HUES48 (cell line): ENCODE measurements around the gene TARBP2.

ENCODE experiments used
- H3K27ac ChIP-seq: one replicate; pipeline ENCODE4 v1.7.0; 2013; ENCODE audit warnings: low read depth, low read length, inconsistent platforms
- H3K27me3 ChIP-seq: 2 replicates; pipeline ENCODE4 v1.6.1; 2013; ENCODE audit warnings: mild to moderate bottlenecking, low read length; ENCODE audit not compliant: control insufficient read depth, insufficient read depth
- H3K36me3 ChIP-seq: 2 replicates; pipeline ENCODE4 v1.6.1; 2013; ENCODE audit warnings: low read length; ENCODE audit not compliant: control insufficient read depth, insufficient read depth
- H3K4me1 ChIP-seq: 2 replicates; pipeline ENCODE4 v1.6.1; 2013; ENCODE audit warnings: mild to moderate bottlenecking, low read length; ENCODE audit not compliant: control insufficient read depth, insufficient read depth
- H3K4me3 ChIP-seq: 2 replicates; pipeline ENCODE4 v1.5.1; 2013; ENCODE audit warnings: mild to moderate bottlenecking, low read depth, low read length
- H3K9ac ChIP-seq: 2 replicates; pipeline ENCODE4 v1.6.1; 2013; ENCODE audit warnings: mild to moderate bottlenecking, low read depth, low read length, moderate library complexity
- H3K9me3 ChIP-seq: 2 replicates; pipeline ENCODE4 v1.6.1; 2013; ENCODE audit warnings: low read length; ENCODE audit not compliant: control insufficient read depth, insufficient read depth

Gene TARBP2

DNA sequence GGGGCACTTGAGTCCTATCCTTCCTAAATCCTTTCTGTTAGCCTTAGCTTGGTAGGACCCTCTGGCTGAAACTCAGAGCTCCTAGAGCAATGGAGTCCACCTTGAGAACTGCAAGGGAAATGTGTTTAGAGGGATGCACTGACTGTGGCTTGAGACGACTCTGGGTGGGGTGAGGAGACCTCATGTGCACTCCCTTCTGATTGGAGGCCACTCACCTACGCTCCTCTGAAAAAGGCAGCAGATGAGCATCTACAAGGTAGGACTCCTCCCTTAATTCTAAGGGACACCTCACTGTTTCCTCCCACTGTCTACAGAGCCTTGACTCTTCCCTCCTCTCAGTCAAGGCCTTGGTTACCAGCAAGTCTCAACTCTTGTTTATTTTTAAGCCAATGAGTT, 2.9 kb upstream of the TARBP2 start:
- Histone ChIP-seq H3K4me1 (peaks cover 50% of the 10 kb centered on the region), H3K9me3 (no peaks in the 10 kb centered on the region), H3K27me3 (no peaks in the 10 kb centered on the region), H3K4me3 (peak overlapping the region; percentile 85), H3K9ac (no peak overlapping the region), H3K36me3 (no peaks in the 10 kb centered on the region), H3K27ac (peak overlapping the region; percentile 62)

DNA sequence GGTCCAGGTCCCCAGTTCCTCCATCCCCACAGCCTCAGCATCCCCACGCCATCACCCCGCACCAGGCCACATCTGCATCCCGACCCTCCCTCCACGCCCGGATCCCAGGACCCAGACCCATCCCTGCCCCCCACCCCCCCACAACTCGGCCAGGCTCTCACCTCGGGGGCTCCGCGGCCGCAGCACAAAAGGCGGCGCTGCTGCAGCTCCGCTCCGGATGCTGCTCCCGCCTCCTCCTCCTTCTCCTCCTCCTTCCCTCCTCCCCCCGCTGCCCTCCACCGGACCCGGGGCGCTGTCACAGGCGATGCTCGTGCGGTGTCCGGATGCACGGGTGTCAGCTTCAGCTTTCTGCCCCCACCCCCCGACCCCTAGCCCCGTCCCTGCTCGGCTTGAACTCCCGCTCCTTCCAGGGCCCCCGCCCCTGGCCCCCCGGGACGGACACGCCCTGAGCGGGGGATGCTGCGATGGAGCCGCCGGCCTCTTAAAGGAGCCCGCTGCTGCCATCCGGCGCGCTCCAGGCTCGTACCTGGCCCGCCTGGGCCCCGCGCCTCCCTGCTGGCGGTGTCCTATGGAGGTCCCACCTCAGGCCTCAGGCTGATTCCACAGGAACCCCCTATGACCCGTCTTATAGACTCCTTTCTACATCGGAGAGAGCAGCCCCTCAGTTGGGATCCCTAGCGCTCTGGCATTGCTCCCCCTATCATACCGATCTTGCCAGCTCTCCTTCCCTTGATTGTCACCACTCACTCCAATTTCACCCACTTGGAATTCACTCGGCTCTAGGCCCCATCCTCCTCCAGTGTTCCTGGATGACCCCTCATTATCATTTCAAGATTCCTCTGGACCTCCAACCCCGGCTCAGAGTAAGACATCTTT, 1.6 kb upstream of the TARBP2 start, which contains the start of gene MAP3K12:
TSS of gene MAP3K12 (minus strand) at position 193 of the 876 bp plus-strand sequence. CDS start 12,067 bp downstream, outside the sequence.
- Histone ChIP-seq H3K4me3 (peak within 1 kb of the TSS; percentile 85), H3K9me3 (no peaks in the 10 kb centered on the region), H3K9ac (peak within 1 kb of the TSS; percentile 65), H3K27ac (peak within 1 kb of the TSS; percentile 99), H3K4me1 (peaks cover 38% of the 10 kb centered on the region), H3K36me3 (peaks cover 11% of the 10 kb centered on the region), H3K27me3 (no peaks in the 10 kb centered on the region)

DNA sequence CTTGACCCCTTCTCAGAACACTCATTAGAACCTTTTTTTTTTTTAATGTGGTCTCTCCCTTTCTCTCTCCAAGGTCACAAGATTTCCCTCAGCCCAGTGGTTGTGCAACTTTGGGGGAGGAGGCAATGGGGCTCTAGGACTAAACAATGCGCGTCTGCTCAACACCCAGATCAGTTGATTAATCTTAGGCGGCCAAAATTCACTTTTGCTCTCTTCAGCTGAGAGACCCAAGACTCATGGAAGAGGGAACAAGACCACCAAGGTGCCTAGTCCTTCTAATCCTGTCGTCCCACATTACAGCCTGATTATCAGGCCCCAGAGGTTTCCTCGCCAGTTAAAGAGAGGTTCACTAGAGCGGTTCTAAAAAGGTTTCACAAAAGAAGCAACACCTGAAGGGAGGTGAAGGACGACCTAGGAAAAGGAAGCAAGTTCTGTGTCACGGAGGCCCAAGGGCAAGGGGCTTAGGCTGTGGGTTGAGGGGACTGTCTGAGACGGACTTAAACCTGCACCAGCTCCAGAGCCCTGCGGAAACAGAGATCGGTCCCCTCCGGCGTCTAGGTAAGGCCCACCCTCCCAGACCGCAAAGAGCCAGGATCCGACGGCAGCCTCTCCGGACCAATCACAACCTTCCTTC, 824 bp upstream of the TARBP2 start:
- Histone ChIP-seq H3K9ac (peak overlapping the region; percentile 53), H3K9me3 (no peaks in the 10 kb centered on the region), H3K27me3 (no peaks in the 10 kb centered on the region), H3K4me3 (peak overlapping the region; percentile 85), H3K4me1 (peaks cover 38% of the 10 kb centered on the region), H3K36me3 (peaks cover 19% of the 10 kb centered on the region), H3K27ac (peak overlapping the region; percentile 99)

DNA sequence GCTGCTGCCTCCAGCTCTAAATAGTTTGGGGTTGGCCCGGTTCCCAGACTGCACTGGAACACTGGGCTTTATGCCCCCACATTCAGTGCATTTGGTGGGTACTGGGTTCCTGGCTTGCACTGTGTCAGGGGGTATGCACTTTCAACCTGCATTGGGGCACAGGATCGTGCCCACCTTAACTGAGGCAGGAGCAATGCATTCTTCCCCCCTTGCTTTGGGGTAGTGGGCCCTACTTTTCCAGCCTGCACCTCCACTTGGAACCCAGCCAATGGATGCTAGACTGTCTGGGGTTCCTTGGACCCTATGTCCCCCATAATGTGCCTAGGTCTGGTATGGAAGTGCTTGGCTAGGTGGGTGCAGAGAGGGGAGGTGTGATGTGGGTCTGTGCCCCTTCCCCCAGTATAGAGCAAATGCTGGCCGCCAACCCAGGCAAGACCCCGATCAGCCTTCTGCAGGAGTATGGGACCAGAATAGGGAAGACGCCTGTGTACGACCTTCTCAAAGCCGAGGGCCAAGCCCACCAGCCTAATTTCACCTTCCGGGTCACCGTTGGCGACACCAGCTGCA, 615 bp downstream of the TARBP2 start:
- peaks cover 29% of the 10 kb centered on the region for H3K4me1 ChIP-seq
- H3K27me3 ChIP-seq = no peaks in the 10 kb centered on the region
- H3K9me3 ChIP-seq = no peaks in the 10 kb centered on the region
- peak overlapping the region; percentile 99 for H3K27ac ChIP-seq
- peak overlapping the region; percentile 85 for H3K4me3 ChIP-seq
- peak overlapping the region; percentile 95 for H3K9ac ChIP-seq
- H3K36me3 ChIP-seq = peaks cover 33% of the 10 kb centered on the region

DNA sequence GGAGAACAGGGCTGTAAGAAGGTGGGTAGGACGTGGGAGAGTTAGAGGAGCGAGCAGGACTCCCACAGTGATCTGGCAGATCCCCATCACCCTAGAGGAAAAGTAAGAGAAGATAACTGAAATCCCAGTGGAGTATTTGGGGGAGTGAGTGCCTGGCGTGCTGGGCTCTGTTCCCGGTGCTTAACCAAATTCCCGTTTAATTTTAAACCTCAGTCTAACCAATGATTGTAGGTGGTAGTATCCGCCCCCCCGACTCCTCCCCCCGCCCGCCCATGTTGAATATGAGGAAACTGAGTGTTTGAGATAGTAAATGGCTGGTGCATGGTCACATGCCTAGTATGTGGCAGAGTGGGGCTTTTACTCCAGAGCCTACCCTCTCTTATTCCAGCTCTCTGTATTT, 1.2 kb downstream of the TARBP2 start:
- H3K9me3 ChIP-seq = no peaks in the 10 kb centered on the region
- H3K9ac ChIP-seq = no peak overlapping the region
- no peaks in the 10 kb centered on the region for H3K27me3 ChIP-seq
- peaks cover 40% of the 10 kb centered on the region for H3K36me3 ChIP-seq
- no peak overlapping the region for H3K27ac ChIP-seq
- H3K4me1 ChIP-seq = peaks cover 27% of the 10 kb centered on the region
- peak overlapping the region; percentile 85; the same call in 1 of the 2 replicates for H3K4me3 ChIP-seq

DNA sequence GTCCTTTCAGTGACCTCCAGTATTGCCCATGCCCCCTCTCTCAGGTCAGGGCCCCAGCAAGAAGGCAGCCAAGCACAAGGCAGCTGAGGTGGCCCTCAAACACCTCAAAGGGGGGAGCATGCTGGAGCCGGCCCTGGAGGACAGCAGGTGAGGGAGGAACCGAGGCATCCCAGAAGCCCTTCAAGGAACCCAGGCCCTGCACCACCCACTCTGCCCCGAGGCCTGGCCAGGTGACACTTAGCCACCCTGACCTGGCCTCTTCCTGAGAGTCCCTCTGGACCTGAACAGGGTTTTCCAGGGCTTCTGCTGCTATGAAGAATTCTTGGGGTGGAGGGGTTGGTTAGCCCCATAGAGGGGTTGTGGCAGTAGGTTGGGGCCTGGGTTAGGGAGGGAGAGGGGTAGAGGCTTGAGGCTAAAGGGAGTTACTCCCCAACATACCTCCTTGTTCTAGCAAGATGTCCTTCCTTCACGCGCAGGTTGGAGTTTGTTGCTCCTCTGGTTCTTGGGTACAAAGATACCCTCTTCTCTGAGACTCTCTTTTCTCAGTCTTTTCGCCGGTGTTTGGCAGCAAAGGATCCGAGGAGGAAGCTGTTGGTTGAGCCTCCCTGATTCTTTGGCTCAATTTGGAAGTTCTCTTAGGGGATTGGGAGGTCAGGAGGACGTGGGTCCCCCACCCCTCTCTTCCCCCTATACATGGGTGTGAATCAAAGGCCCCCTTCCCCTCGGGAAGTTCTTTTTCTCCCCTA, 2.1 kb downstream of the TARBP2 start:
- Histone ChIP-seq H3K9ac (no peak overlapping the region), H3K4me3 (no peak overlapping the region), H3K27me3 (no peaks in the 10 kb centered on the region)

DNA sequence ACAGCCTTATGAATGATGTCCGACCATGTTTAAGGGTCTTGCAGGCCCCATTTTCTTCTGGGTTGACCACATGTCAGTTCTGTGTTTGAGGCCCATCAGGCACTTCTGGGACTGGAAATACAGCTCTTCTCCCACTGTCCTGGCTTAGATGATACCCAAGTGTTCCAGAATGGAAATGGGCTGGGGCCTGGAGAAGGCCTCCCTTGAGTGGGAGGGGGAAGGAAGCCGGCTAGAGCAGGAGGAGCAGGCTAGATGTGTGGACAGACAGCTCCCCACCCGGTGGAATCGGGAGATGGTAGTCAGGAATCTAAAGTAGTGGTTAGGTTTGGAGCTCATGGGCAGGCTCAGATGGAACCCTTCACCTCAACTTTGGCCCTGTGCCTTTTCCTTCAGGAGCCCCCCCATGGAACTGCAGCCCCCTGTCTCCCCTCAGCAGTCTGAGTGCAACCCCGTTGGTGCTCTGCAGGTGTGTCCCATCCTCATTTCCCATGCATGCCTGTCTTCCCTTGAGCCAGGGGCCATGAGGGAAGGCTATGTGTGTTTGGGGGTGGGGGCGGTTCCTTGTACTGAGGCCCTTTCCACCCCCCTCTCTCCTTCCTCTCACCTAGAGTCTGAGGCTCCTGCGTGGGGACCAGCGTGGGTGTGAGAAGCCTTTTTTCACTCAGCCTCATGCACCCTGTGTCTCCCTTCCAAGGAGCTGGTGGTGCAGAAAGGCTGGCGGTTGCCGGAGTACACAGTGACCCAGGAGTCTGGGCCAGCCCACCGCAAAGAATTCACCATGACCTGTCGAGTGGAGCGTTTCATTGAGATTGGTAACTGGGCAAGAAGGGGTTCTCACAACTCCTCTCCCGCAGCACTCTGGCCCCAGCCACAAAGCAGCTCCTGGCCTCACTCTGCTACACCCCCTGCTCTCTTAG, 3.2 kb downstream of the TARBP2 start:
- Histone ChIP-seq H3K4me1 (peaks cover 15% of the 10 kb centered on the region), H3K4me3 (no peak overlapping the region), H3K9me3 (no peaks in the 10 kb centered on the region), H3K9ac (no peak overlapping the region), H3K27me3 (no peaks in the 10 kb centered on the region), H3K36me3 (peaks cover 40% of the 10 kb centered on the region), H3K27ac (no peak overlapping the region)

More for the DNA sequence above, 2.1 kb downstream of the TARBP2 start:
- peaks cover 40% of the 10 kb centered on the region for H3K36me3 ChIP-seq
- H3K9me3 ChIP-seq = no peaks in the 10 kb centered on the region
- H3K4me1 ChIP-seq = peaks cover 20% of the 10 kb centered on the region
- H3K27ac ChIP-seq = no peak overlapping the region

DNA sequence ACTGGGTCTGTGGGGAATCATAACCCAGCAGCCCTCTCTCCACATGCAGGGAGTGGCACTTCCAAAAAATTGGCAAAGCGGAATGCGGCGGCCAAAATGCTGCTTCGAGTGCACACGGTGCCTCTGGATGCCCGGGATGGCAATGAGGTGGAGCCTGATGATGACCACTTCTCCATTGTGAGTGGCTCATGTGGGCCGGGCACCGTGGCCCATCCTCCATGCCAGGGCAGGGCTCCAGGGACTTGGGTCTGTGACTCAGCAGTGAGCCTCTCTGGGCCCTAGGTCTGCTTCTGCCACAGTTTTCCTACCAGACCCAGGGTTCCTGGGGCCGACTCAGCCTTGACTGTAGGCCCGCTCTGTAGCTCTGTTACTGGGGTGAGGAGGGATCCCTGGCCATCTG, 4.0 kb downstream of the TARBP2 start:
- Histone ChIP-seq H3K36me3 (peaks cover 40% of the 10 kb centered on the region), H3K4me1 (peaks cover 11% of the 10 kb centered on the region), H3K27me3 (no peaks in the 10 kb centered on the region), H3K4me3 (no peak overlapping the region), H3K9me3 (no peaks in the 10 kb centered on the region), H3K27ac (no peak overlapping the region), H3K9ac (no peak overlapping the region)

DNA sequence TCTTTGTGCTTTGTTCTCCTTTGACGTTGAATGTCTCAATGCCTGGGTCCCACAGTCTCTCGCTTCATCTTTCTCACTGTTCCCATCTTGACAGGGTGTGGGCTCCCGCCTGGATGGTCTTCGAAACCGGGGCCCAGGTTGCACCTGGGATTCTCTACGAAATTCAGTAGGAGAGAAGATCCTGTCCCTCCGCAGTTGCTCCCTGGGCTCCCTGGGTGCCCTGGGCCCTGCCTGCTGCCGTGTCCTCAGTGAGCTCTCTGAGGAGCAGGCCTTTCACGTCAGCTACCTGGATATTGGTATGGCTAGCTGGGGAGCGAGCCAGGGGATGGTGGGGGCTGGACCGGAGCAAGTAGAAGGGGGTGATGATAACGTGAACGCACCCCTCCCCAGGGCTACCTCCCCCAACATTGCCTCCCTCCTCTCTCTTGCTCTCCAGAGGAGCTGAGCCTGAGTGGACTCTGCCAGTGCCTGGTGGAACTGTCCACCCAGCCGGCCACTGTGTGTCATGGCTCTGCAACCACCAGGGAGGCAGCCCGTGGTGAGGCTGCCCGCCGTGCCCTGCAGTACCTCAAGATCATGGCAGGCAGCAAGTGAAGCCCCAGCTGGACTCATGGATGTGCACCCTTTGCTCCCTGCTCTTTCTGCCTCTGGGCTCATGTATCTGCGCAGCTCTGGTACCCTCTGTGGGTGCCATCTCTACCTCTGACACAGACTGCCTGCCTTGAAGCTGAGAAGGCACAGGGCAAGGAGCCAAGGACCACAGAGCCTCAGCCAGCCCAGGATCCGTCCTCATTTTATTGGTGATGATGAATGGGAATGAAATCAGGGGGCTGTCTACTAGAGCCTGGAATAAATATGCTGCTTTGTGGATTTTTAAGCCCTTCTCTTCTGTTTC, 4.7 kb downstream of the TARBP2 start:
- no peak overlapping the region for H3K4me3 ChIP-seq
- H3K27me3 ChIP-seq = no peaks in the 10 kb centered on the region
- H3K9ac ChIP-seq = no peak overlapping the region
- H3K36me3 ChIP-seq = peaks cover 40% of the 10 kb centered on the region
- no peaks in the 10 kb centered on the region for H3K9me3 ChIP-seq
- H3K27ac ChIP-seq = no peak overlapping the region
- peaks cover 8% of the 10 kb centered on the region for H3K4me1 ChIP-seq
